Coronary artery (tissue), 2 donors: ENCODE results near the gene PIP5KL1.

ENCODE experiments used
- DNase-seq: peaks from one replicate; pipeline ENCODE4 v3.0.0-alpha.2; 2017; ENCODE audit warnings: low spot score
- H3K27ac ChIP-seq, 2 donors: fragments of 200-600 bp; sonication (generic); one replicate each; pipeline ENCODE4 v1.5.1; 2016 to 2019
- H3K4me3 ChIP-seq: fragments of 200-600 bp; sonication (generic); 2 replicates; pipeline ENCODE4 v1.5.1; 2016; ENCODE audit warnings: mild to moderate bottlenecking, moderate library complexity
- TF ChIP-seq, protein P1 (sequence below): fragments of 200-600 bp; sonication (generic); IDR thresholded peaks from one replicate; pipeline ENCODE4 v1.5.1; 2019; ENCODE audit warnings: antibody characterized with exemption

The PIP5KL1 gene

DNA sequence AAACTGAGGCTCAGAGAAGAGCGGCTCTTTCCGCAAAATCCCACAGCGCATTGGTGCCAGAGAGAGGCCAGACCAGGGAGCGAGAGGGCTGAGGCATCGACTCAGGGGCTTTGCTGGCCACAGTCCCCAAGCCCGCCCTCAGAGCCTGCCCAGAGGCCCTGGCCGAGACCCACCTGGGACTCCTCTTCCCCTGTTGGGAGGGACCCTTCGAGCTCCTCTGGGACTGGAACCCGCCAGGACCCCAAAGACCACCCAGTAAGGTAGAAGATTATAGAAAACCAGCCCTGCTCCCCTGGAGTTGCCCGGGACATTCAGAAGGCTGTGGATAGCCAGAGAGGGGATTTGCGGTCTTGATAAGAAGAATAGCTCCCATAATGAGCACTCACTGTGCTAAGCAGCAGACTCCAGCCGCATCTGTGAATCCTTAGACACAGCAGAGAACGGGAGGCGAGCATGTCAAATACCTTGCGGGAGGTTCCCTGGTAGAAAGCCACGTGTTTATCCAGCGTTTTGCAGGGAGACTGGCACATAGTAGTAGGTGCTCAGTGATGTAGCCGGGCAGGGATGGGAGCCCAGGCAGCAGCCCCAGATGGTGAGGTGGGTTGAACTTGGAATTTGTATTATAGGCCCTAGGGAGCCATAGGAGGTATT is 52.5 kb downstream of the PIP5KL1 start:
- no peak for DNase-seq
- H3K4me3 ChIP-seq = peak overlapping the region; percentile 79
- H3K27ac ChIP-seq = peak overlapping the region; percentile 73 to 93
- TF ChIP-seq, protein P1, sequence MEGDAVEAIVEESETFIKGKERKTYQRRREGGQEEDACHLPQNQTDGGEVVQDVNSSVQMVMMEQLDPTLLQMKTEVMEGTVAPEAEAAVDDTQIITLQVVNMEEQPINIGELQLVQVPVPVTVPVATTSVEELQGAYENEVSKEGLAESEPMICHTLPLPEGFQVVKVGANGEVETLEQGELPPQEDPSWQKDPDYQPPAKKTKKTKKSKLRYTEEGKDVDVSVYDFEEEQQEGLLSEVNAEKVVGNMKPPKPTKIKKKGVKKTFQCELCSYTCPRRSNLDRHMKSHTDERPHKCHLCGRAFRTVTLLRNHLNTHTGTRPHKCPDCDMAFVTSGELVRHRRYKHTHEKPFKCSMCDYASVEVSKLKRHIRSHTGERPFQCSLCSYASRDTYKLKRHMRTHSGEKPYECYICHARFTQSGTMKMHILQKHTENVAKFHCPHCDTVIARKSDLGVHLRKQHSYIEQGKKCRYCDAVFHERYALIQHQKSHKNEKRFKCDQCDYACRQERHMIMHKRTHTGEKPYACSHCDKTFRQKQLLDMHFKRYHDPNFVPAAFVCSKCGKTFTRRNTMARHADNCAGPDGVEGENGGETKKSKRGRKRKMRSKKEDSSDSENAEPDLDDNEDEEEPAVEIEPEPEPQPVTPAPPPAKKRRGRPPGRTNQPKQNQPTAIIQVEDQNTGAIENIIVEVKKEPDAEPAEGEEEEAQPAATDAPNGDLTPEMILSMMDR = no peak

DNA sequence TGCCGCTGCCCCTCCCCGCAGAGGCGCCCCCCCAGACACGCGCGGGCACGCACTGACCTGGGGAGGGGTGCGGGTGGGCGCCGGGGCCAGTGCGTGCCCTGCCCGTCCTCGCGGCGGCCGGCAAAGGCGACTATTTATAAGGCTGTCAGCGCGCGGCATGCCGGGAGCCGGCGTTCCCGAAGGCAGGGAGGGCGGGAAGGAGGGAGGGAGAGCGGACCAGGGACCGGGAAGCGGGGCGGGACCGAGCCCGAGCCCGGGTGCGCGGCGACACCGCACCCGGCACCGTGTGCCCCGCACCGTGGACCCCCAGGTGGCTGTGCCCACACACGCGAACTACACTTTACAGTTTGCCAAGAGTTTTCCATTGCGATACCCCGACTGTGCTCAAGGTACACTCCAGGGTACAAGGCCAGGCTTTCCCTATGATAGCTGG is 53.0 kb downstream of the PIP5KL1 start, which contains the start of gene AK1:
AK1 (minus strand) TSS at position 110 of the 433 bp plus-strand sequence. CDS start 3,058 bp downstream, outside the sequence.
- TF ChIP-seq, protein P1 = no peak
- peak; percentile 90 for DNase-seq
- Histone ChIP-seq H3K4me3 (peak within 1 kb of the TSS; percentile 79), H3K27ac (peak within 1 kb of the TSS; percentile 73 to 93)

DNA sequence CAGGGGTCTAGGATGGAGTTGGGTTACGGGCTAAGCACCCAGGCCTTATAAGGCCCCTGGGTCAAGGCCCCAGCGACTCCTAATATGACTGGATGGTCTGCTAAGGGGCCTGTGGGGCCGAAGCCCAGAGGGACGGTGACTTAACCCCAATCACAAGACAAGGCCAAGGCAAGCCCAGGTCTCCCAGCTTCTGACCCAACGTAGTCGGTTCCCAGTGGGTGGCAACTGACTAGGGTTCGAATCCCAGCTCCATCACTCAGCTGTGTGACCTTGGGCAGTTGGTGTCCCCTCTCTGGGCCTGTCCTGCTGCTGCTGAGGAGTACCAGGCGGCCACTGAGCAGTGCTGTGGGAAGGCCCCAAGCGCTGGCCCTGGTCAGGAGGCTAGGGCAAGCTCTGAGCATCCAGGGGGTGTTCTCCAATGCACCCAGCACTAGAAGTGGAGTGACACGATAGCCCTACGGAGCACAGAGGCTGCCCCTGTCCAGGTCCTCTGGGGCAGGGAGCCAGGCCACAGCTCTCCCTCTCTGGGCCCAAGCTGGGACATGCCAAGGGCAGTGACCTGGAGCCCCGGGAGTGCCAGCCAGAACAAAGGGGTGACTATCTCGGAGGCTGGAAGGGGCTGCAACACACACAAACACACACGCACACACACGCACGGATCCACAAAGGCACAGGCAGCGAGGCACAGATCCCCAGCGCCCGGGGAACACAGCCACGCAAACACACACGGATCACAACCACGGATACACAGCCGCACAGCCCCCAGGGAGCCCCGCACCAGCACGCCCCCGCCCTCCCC is 53.6 kb downstream of the PIP5KL1 start:
- peak overlapping the region; percentile 73 to 93 for H3K27ac ChIP-seq

DNA sequence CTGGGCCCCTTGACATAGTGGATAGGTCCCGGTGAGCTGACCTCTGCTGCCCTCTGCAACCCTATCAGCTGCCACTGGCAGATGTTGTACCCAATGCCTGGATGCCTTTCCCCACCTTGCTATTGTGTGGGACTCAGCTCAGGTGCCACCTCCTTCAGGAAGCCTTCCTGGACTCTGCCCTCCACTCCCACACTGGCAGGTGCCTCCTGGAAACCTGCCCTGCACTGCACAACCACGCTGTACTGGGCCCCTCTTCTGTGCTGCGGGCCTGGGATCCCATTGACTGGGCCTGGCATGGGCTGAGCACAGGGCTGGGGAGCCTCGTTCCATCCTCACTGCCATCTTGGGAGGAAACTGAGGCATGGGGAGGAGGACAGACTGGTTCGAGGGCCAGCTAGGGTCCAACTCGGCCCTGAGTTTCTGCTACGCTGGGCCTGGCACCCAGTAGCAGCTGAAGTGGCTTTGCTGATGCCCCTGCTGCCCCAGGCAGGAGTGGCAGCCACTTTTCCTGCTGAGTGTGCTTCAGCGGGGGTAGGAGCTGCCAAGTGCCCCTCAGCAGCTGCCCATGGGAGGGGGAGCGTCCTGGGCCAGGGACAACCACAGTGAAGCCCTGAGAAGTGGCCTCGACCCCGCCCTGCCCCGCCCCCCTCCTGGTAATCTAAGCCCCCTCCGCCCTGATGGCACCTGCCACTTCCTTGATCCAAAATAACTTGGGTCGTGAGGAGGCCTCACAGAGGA is 54.4 kb downstream of the PIP5KL1 start:
- DNase-seq = no peak
- TF ChIP-seq, protein P1 = no peak

More for the DNA sequence above, 53.6 kb downstream of the PIP5KL1 start:
- peak overlapping the region; percentile 79 for H3K4me3 ChIP-seq
- DNase-seq = no peak
- TF ChIP-seq, protein P1 = no peak

DNA sequence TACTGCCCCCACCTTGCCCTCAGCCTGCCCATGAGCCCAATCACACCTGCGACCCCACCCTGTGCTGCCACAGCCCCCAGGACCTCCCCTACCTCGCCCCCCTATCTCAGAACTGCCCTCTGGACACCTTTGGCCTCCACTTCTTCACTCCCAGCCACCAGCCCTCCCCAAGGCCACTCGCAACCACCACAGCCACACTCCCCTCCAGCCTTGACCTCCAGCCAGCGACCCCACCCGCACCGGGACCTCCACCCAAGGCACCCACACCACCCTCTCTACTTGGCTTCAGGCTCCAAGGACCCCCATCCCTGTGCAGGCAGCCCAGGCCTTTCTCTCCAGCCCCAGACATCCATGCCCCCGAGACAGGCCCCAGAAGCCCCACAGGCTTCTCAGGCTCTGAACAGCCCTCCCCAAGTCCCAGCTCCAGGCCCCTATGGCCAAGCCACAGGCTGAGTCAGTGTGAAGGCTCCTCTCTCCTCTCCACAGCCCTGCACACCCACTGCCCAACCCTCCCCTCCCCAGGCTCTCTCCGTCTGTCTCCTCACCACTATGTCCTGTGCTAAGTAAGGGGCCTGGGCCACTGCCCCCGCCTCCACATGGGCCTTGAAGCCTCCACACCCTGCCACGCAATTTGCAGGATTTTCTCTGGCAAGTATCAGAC is 55.1 kb downstream of the PIP5KL1 start:
- H3K27ac ChIP-seq = peak overlapping the region; percentile 73 to 93
- peak overlapping the region; percentile 79 for H3K4me3 ChIP-seq
- TF ChIP-seq, protein P1 = no peak
- DNase-seq = no peak

More for the DNA sequence above, 54.4 kb downstream of the PIP5KL1 start:
- H3K27ac ChIP-seq = peak overlapping the region; percentile 73 to 93
- peak overlapping the region; percentile 79 for H3K4me3 ChIP-seq
